ENCODE results near the gene ZNF587. TPM values are rescaled to one million over a fixed set of nuclear protein-coding genes. Genes with fewer than 3 reads are reported as not detected.
"Not testable (repeated sequence)": the region's sequence is repeated elsewhere in the genome, so short reads cannot be mapped to it uniquely, and the experiment has no call there.

ZNF587 gene
- total RNA-seq, 1 donor = 29.8 TPM

- DNase-seq (ENCODE audit: low read depth) = no peak
- no peak for TF ChIP-seq CTCF (IDR thresholded peaks at IDR 0.05; ENCODE audit: insufficient read depth, low read depth, low read length)
- H3K4me3 ChIP-seq (ENCODE audit: low read depth, low read length) = no peak overlapping the region
Observed at GRCh38 chr19:57812226-57812625, 37.4 kb upstream of the ZNF587 start.

- DNase-seq (ENCODE audit: low read depth) = not testable (repeated sequence)
- peak overlapping the region; percentile 88 for H3K4me3 ChIP-seq (ENCODE audit: low read depth, low read length)
Observed at GRCh38 chr19:57812975-57813820, 36.5 kb upstream of the ZNF587 start.

- DNase-seq (ENCODE audit: low read depth) = no peak
- TF ChIP-seq CTCF (IDR thresholded peaks at IDR 0.05; ENCODE audit: insufficient read depth, low read depth, low read length) = no peak
- H3K4me3 ChIP-seq (ENCODE audit: low read depth, low read length) = peak overlapping the region; percentile 88
Observed at GRCh38 chr19:57813919-57814504, 35.6 kb upstream of the ZNF587 start.

- TF ChIP-seq CTCF (IDR thresholded peaks at IDR 0.05; ENCODE audit: insufficient read depth, low read depth, low read length) = no peak
- peak within 1 kb of the TSS; percentile 88 for H3K4me3 ChIP-seq (ENCODE audit: low read depth, low read length)
- DNase-seq (ENCODE audit: low read depth) = peak; percentile 92
Observed at GRCh38 chr19:57814505-57815246, 35.0 kb upstream of the ZNF587 start, which contains the start of gene ZNF552. Gene ZNF552, minus strand, starts transcription at chr19:57814913. Its CDS starts 170 bp downstream, at chr19:57814743.

- no peak overlapping the region for H3K4me3 ChIP-seq (ENCODE audit: low read depth, low read length)
- TF ChIP-seq CTCF (IDR thresholded peaks at IDR 0.05; ENCODE audit: insufficient read depth, low read depth, low read length) = no peak
- DNase-seq (ENCODE audit: low read depth) = no peak
Observed at GRCh38 chr19:57815247-57816075, 34.2 kb upstream of the ZNF587 start.

- no peak for DNase-seq (ENCODE audit: low read depth)
- H3K4me3 ChIP-seq (ENCODE audit: low read depth, low read length) = no peak overlapping the region
- TF ChIP-seq CTCF (IDR thresholded peaks at IDR 0.05; ENCODE audit: insufficient read depth, low read depth, low read length) = no peak
Observed at GRCh38 chr19:57816652-57817051, 33.0 kb upstream of the ZNF587 start.
